Fibroblast of skin of back (primary cell): ENCODE results near the gene MYO7A.

Experiments
- DNase-seq: peaks from one replicate; pipeline ENCODE4 v3.0.0-alpha.2; 2013

Gene MYO7A

DNA sequence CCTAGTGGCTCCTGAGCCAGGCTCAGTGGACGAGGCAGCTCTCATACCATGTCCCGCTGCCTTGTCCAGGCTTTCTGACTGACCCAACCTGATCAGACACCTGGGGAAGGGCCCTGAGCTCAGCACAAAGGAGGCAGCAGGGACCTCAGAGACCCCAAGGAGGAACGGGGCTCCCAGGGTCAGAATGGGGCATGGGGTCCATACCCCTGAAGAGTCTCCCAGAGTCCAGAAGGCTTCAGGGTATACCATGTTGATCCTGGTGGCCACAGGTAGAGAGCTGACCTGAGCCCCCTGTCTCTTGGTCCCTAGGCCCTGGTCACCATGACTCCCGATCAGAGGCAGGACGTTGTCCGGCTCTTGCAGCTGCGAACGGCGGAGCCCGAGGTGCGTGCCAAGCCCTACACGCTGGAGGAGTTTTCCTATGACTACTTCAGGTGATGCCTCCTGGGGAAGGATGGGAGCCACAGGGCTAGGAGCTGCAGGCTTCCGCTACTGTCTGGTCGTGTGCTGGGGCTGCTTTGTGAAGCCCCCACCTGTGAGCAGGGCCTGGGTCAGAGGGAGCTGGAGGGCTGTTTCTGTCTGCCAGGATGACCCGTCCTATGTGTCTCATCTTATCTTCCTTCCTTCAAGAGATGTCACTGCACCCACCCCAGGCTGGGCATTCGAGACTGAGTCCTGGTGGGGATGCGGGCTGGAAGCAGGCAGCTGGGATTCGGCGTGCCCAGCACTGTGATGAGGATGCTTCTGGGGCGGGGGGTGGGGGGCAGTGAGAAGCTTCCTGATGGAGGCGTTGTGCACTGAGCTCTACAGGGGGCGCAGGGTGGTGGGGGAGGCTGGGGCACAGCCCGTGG lies 74.2 kb downstream of the MYO7A start:
- DNase-seq, result no peak

- DNase-seq, result no peak
Observed at GRCh38 chr11:77202941-77203900, 75.2 kb downstream of the MYO7A start.

- no peak for DNase-seq
Observed at GRCh38 chr11:77203901-77204753, 76.1 kb downstream of the MYO7A start.

- DNase-seq, result no peak
Observed at GRCh38 chr11:77204754-77205466, 76.9 kb downstream of the MYO7A start.

GRCh38 chr11:77205467-77206263 lies 77.6 kb downstream of the MYO7A start:
- no peak for DNase-seq

- no peak for DNase-seq
Observed at GRCh38 chr11:77206264-77207018, 78.4 kb downstream of the MYO7A start.

- no peak for DNase-seq
Observed at GRCh38 chr11:77207019-77207485, 79.0 kb downstream of the MYO7A start.

DNA sequence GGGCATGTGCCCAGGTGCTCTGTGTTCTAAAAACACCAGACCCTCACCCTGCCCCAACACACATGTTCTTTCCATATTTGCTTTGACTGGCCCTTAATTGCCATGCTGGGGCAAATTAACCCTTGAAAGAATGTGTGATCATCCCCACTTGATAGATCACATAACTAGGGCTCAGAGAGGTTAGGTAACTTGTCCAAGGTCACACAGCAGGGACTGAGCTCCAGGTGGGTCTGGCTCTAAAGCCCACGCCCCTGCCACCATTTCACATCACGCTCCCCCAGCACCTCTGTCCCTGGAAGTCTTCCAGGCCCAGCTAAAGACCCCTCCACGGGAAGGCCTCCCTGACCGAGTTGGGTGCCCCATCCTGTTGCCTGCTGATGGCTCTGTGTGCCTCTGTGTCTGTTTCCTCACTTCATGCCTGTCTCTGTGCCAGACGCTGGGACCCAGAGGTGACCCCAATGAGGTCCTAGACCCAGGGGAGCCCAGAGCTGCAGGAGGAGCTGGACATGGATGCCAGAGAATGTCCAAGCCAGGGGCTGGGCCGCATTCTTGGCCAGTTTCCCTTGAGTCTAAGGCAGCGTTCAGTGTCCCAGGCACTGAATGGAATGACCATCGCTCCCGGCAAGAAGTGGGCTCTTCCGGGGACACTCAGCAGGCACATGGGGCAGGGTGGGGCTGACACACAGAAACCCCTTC lies 79.7 kb downstream of the MYO7A start:
- DNase-seq, result no peak

DNA sequence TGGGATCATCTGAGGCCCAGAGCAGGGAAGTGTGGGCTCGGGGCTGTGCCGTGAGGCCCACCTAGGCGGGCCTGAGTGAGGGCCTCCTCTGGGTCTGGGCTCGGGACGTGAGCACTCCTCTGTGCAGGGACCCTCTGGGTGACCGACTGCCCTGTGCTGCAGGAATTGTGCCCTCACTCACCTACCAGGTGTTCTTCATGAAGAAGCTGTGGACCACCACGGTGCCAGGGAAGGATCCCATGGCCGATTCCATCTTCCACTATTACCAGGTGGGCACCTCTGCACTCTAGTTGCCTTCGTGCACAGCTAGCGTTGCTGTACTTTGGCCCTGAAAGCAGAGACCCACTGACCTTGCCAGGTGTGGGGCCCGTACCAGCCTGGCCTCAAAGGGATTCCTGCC lies 80.5 kb downstream of the MYO7A start:
- no peak for DNase-seq

DNA sequence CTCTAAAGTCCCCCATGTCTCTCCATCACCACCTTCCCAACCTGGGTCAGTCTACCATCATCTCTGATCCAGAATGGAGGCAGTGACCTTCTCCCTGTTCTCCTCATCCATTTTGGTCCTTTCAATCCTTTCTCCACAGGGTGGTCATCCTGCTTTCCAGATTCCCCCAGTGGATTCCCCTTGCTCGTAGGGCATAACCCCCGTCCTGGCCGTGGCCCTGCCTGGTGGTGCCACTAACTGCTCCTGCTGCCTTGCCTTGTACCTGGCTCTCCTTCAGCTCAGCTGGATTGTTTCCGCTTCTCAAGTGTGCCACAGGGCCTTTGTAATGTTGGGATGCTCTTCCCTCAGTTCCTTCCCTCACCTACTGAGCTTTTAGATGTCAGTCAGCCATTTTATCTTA lies 81.6 kb downstream of the MYO7A start:
- no peak for DNase-seq

DNA sequence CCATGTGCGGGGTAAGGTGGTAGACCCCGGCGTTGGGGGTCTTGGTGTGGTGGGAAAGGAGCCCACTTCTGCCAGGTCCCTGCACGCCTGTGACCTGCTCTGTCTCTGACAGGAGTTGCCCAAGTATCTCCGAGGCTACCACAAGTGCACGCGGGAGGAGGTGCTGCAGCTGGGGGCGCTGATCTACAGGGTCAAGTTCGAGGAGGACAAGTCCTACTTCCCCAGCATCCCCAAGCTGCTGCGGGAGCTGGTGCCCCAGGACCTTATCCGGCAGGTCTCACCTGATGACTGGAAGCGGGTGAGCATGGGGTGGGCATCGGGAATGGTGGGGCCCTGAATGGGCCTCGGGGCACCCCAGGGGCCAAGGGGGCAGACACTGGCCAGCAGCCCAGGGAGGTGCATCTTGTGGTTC lies 83.0 kb downstream of the MYO7A start:
- DNase-seq, result no peak

GRCh38 chr11:77211594-77212251 lies 83.7 kb downstream of the MYO7A start:
- DNase-seq, result no peak

DNA sequence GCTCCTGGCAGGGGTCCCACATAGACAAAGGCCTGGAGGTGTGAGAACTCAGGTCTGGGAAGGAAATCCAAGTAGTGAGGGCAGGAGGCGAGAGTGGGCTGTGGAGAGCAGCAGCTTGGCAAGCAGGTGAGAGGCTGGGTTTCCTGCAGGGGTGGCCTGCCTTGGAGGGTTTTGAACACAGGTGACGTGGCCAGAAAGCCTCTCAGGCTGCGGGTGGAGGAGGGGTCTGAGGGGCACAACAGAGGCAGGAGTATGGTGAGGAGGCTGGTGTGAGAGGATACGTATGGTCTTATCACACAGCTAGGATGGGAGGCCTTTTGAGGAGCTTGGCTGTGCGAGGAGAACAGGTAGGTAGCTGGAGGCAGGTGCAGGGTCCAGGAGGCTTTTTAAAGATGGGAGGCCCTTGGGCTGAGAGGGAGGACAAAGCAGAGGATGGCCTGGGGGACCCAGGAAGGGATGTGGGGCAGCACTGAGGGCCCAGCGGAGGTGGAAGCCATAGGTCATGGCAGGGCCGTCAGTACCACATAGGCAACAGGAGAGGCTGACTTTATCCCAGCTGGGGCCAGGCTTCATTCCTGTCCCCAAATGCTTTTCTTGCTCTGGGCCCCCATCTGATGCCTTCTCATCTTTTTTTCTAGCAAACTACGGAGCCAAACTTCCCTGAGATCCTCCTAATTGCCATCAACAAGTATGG lies 84.4 kb downstream of the MYO7A start:
- no peak for DNase-seq

- no peak for DNase-seq
Observed at GRCh38 chr11:77213029-77213579, 85.1 kb downstream of the MYO7A start.

DNA sequence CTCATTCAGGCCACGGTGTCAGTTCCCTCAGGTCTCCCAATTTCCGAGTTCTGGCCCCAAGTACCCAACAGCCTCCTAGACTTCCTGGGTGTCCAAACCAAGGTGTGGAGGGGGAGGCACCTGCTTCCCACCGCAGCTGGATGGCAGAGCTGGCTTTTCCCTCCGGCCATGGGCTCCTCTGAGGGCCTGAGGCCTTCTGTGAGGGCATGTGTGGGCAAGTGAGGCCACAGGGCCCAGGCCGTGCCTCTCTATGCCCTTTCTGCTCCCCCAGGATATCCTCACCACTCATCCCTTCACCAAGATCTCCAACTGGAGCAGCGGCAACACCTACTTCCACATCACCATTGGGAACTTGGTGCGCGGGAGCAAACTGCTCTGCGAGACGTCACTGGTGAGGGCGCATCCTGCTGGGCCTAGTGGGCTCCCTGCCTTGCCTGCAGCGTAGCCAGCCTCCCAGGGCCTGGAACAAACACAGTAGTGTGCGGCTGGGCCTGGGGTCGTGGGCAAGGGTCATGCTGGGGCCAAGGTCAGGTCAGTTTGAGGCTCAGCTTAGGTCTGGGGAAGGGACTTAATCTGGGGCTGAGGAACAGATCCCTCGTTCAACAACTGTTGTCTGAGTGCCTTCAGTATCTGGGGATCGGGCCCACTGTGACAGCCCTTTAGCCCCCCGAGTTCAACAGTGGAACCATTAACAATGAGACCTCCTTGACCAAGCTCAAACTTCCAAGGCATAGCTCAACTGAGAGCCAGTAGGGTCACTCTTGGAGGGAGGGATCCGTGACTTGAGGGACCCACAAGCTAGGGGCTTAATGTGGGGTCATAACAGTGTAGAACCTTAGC lies 85.8 kb downstream of the MYO7A start:
- DNase-seq, result no peak

DNA sequence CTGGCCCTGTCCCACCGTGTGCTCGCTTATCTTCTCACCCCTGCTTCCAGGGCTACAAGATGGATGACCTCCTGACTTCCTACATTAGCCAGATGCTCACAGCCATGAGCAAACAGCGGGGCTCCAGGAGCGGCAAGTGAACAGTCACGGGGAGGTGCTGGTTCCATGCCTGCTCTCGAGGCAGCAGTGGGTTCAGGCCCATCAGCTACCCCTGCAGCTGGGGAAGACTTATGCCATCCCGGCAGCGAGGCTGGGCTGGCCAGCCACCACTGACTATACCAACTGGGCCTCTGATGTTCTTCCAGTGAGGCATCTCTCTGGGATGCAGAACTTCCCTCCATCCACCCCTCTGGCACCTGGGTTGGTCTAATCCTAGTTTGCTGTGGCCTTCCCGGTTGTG lies 86.5 kb downstream of the MYO7A start:
- DNase-seq, result no peak

- no peak for DNase-seq
Observed at GRCh38 chr11:77215106-77215505, 87.1 kb downstream of the MYO7A start.
